Subcutaneous abdominal adipose tissue (tissue), 5 donors: ENCODE results near the gene MAP4K5.
"Not testable (repeated sequence)": the region's sequence is repeated elsewhere in the genome, so short reads cannot be mapped to it uniquely, and the experiment has no call there.

Experiments
- H3K27ac ChIP-seq: one replicate; pipeline ENCODE4 v1.7.0; 2013; ENCODE audit warnings: low read depth, mild to moderate bottlenecking, inconsistent platforms, low read length, moderate library complexity
- H3K27me3 ChIP-seq, 5 donors: one replicate each; pipeline ENCODE4 v1.7.0; 2013; ENCODE audit warnings: low read length in 5 of 5, inconsistent platforms in 1 of 5; ENCODE audit not compliant: control insufficient read depth in 5 of 5, insufficient read depth in 4 of 5
- H3K36me3 ChIP-seq, 5 donors: one replicate each; pipeline ENCODE4 v1.7.0; 2013; ENCODE audit warnings: low read length in 5 of 5; ENCODE audit not compliant: control insufficient read depth in 5 of 5, insufficient read depth in 5 of 5
- H3K4me1 ChIP-seq, 5 donors: one replicate each; pipeline ENCODE4 v1.7.0; 2013; ENCODE audit warnings: low read length in 5 of 5, mild to moderate bottlenecking in 3 of 5, moderate library complexity in 1 of 5; ENCODE audit not compliant: control insufficient read depth in 5 of 5, insufficient read depth in 5 of 5
- H3K4me3 ChIP-seq, 5 donors: one replicate each; pipeline ENCODE4 v1.7.0; 2013; ENCODE audit warnings: low read length in 5 of 5, low read depth in 1 of 5
- H3K9ac ChIP-seq, 5 donors: one replicate each; pipeline ENCODE4 v1.7.0; 2013; ENCODE audit warnings: low read length in 5 of 5, mild to moderate bottlenecking in 4 of 5, moderate library complexity in 3 of 5
- H3K9me3 ChIP-seq, 5 donors: one replicate each; pipeline ENCODE4 v1.7.0; 2013; ENCODE audit warnings: low read length in 5 of 5; ENCODE audit not compliant: control insufficient read depth in 5 of 5
- donor health status: healthy.
- donor health status: healthy.
- donor health status: healthy.
- donor health status: healthy.
- donor health status: healthy.

Gene MAP4K5

DNA sequence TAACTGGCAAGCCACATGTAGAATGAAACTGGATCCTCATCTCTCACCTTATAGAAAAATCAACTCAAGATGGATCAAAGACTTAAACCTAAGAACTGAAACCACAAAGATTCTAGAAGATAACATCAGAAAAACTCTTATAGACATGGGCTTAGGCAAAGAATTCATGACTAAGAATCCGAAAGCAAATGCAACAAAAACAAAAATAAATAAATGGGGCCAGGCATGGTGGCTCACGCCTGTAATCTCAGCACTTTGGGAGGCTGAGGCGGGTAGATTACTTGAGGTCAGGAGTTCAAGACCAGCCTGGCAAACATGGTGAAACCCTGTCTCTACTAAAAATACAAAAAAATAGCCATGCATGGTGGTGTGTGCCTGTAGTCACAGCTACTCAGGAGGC, 20.4 kb upstream of the MAP4K5 start:
- H3K36me3 ChIP-seq, H3K27me3 ChIP-seq, H3K9me3 ChIP-seq, H3K4me3 ChIP-seq, H3K9ac ChIP-seq, H3K4me1 ChIP-seq, H3K27ac ChIP-seq: not testable (repeated sequence)

DNA sequence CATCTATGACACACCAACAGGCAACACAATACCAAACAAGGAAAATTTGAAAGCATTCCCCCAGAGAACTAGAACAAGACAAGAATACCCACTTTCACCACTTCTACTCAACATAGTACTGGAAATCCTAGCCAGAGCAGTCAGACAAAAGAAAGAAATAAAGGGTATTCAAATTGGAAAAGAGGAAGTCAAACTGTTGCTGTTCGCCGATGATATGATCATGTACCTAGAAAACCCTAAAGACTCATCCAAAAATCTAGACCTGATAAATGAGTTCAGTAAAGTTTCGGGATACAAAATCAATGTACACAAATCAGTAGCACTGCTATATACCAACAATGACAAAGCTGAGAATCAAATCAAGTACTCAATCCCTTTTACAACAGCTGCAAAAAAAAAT, 19.5 kb upstream of the MAP4K5 start:
- H3K4me3 ChIP-seq = no peak overlapping the region
- no peaks in the 10 kb centered on the region for H3K4me1 ChIP-seq
- no peak overlapping the region for H3K27ac ChIP-seq
- H3K36me3 ChIP-seq = no peaks in the 10 kb centered on the region
- H3K9me3 ChIP-seq = no peaks in the 10 kb centered on the region
- no peak overlapping the region for H3K9ac ChIP-seq
- H3K27me3 ChIP-seq = no peaks in the 10 kb centered on the region

DNA sequence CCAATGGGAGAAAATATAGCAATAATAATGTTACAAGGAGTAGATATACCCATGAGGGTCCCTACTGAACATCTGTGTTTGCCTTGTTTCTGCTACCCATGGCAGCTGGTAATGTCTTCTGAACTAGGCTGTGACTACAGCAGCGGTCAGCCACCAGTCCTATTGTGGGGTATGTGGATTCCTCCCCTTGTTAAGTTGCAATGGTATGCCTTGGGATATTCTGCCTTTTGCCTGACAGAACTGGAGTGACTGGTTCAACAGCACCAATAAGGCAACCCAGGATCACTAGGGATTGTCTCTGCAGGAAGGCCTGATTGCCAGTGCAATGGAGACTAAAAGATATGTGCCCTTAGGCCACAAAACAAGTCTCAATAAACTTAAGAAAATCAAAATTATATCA, 17.9 kb upstream of the MAP4K5 start:
- H3K4me3 ChIP-seq = no peak overlapping the region
- no peaks in the 10 kb centered on the region for H3K4me1 ChIP-seq
- no peak overlapping the region for H3K9ac ChIP-seq
- H3K27me3 ChIP-seq = no peaks in the 10 kb centered on the region
- H3K27ac ChIP-seq = no peak overlapping the region
- H3K9me3 ChIP-seq = no peaks in the 10 kb centered on the region
- H3K36me3 ChIP-seq = no peaks in the 10 kb centered on the region

DNA sequence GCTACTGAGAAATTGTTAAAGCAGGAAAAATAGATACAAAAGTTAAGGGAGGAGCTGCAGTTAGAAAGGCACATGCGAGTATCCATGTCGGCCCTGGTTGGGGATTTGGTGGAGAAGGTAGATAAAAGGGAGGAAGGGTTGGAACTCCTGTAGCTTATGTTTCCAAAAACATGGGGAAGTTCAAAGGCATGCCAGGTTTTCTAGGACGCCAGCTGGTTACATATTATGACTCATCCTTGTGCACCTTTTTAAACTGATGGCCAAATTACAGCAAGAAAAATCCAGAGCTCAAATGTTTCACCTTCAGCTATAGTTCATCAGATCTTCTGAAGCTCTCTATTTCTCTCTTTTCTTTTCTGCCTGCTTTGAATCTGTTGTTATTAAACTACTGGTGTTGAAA, 13.2 kb upstream of the MAP4K5 start:
- Histone ChIP-seq H3K9me3 (no peaks in the 10 kb centered on the region), H3K36me3 (no peaks in the 10 kb centered on the region), H3K9ac (no peak overlapping the region), H3K27me3 (no peaks in the 10 kb centered on the region), H3K27ac (no peak overlapping the region), H3K4me1 (no peaks in the 10 kb centered on the region), H3K4me3 (no peak overlapping the region)

DNA sequence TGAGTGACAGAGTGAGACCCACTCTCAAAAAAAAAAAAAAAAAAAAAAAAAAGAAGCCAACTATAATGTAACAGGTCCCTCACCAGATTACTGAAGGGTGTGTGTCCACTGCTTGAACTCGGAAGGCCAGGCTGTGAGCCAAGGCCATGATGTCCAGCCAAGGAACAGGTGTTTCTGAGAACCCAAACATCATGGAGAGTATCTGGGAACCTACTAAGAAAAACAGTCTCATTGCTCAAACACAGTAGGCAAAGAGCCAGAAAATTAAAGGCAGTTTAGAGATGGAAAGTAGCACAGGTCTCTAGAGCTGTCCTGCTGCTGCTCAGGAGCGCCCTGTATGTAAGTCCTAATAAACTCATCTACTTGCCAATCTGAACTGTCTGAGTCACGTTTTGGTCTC, 12.5 kb upstream of the MAP4K5 start:
- H3K36me3 ChIP-seq = no peaks in the 10 kb centered on the region
- H3K4me1 ChIP-seq = no peaks in the 10 kb centered on the region
- no peak overlapping the region for H3K9ac ChIP-seq
- no peaks in the 10 kb centered on the region for H3K27me3 ChIP-seq
- H3K4me3 ChIP-seq = no peak overlapping the region
- no peak overlapping the region for H3K27ac ChIP-seq
- H3K9me3 ChIP-seq = no peaks in the 10 kb centered on the region

DNA sequence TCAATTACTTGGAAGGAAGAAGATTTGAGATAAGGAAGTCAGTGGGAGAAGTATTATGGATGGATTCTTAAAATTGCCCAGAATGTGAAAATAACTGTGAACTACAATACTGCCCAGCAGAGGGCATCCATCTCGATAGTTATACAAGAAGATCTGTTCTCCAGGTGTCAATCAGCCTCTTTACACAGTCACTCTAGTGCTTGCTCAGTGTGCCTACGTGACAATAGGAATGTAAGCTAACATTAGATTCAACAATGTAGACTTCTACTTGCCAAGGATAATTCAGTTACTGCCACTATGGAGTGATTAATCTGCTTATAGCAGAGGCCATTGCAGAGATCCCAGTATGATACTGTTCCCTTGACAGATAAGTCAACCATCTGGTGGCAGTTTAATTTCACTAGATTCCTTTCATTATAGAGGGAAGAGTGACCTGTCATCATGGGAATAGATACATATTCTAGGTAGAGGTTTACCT, 10.6 kb upstream of the MAP4K5 start:
- Histone ChIP-seq H3K27ac (no peak overlapping the region), H3K4me3 (no peak overlapping the region)

DNA sequence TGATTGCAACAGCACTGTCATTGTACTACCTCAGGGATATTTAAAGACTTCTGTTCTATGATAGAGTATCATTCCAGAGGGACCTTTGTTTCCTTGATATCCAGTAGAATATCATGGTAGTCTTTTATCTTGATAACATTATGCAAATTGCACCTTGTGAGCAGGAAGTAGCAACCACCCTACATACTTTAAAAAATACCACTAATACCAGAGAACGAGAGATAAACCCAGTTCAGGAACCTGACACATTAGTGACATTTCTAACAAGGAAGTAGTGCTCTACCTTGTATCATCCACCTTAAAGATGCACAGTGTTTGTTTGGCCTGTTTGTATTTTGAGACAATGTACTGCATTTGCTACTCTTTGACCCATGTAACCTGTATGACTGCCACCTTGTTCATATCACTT, 8.8 kb upstream of the MAP4K5 start:
- no peak overlapping the region for H3K9ac ChIP-seq
- H3K36me3 ChIP-seq = no peaks in the 10 kb centered on the region
- no peak overlapping the region for H3K27ac ChIP-seq
- H3K4me1 ChIP-seq = no peaks in the 10 kb centered on the region
- H3K9me3 ChIP-seq = no peaks in the 10 kb centered on the region
- no peaks in the 10 kb centered on the region for H3K27me3 ChIP-seq
- no peak overlapping the region for H3K4me3 ChIP-seq

More for the DNA sequence above, 10.6 kb upstream of the MAP4K5 start:
- Histone ChIP-seq H3K36me3 (no peaks in the 10 kb centered on the region), H3K27me3 (no peaks in the 10 kb centered on the region), H3K4me1 (no peaks in the 10 kb centered on the region), H3K9ac (no peak overlapping the region), H3K9me3 (no peaks in the 10 kb centered on the region)

DNA sequence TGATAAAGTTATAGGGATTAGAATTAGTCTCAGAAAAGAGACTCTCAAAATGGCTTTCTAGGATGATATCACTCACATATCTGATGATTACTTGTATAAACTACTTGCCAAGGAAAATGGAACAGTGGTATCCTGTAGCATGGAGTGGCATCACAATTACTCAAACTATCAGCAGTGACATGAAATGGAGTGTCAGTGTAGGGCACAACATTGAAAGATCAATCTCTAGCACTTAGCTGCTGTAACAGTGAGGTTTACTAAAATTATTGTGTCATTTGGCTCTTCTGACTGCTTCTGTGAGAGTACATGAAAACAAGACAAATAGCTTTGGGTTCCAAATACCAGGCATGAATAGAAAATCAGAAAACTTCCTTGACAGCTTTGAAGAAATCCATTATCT, 6.7 kb upstream of the MAP4K5 start:
- Histone ChIP-seq H3K9me3 (no peaks in the 10 kb centered on the region), H3K4me3 (no peak overlapping the region), H3K4me1 (no peaks in the 10 kb centered on the region), H3K36me3 (no peaks in the 10 kb centered on the region), H3K27ac (no peak overlapping the region), H3K9ac (no peak overlapping the region), H3K27me3 (no peaks in the 10 kb centered on the region)

DNA sequence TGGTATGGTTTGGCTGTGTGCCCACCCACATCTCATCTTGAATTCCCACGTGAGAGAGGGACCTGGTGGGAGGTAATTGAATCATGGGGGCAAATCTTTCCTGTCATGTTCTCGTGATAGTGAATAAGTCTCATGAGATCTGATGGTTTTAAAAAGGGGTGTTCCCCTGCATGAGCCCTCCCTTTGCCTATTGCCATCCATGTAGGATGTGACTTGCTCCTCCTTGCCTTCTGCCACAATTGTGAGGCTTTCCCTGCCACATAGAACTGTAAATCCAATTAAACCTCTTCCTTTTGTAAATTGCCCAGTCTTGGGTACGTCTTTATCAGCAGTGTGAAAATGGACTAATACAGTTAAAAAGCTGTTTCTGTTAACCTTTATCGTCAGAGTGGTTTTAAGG, 5.7 kb upstream of the MAP4K5 start:
- not testable (repeated sequence) for H3K9me3 ChIP-seq, H3K9ac ChIP-seq, H3K4me3 ChIP-seq, H3K36me3 ChIP-seq, H3K4me1 ChIP-seq, H3K27ac ChIP-seq, H3K27me3 ChIP-seq

DNA sequence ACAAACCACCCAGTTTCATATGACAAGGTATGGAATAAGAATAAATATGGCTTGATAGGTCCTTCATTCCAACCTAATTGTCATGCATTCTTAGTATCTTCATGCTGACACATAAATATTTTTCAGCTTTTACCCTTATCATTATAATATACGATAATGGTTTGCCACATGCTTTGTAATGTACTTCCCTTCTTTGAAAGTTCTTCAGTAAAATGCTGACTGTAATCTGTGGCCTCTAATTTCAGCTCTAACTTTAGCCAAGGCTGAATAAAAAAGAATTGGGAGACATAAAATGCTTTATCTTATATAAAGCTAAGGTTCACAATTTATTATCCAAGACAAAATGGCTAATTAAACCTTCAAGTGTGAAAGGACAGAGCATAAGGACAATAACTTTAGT, 2.6 kb upstream of the MAP4K5 start:
- Histone ChIP-seq H3K4me1 (peaks cover 6 to 27% (median 22%) of the 10 kb centered on the region in 5 donors), H3K4me3 (no peak overlapping the region)

DNA sequence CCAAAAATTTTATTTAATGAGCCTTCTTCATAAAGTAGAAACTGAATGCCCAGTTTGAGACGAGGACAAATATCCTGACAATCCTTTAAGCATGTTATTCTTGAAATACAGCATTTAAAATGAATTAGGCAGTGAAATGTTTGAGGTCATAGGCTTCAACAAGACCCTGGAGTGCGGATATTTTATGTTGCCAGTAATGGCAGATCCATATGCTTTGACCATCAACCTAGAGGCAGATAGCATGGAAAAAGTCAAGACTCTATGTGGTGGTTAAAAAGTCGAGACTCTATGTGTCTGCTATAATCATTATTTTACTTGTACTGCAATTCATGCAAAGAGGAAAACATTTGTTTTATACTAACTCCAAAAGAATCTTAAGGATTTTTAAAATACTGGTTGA, 2.0 kb upstream of the MAP4K5 start:
- H3K27ac ChIP-seq = no peak overlapping the region

More for the DNA sequence above, 2.6 kb upstream of the MAP4K5 start:
- H3K9ac ChIP-seq = no peak overlapping the region
- H3K36me3 ChIP-seq = no peaks in the 10 kb centered on the region
- H3K27ac ChIP-seq = no peak overlapping the region
- no peaks in the 10 kb centered on the region for H3K27me3 ChIP-seq
- no peaks in the 10 kb centered on the region for H3K9me3 ChIP-seq

More for the DNA sequence above, 2.0 kb upstream of the MAP4K5 start:
- no peaks in the 10 kb centered on the region for H3K36me3 ChIP-seq
- H3K9ac ChIP-seq = no peak overlapping the region
- H3K27me3 ChIP-seq = no peaks in the 10 kb centered on the region
- no peak overlapping the region for H3K4me3 ChIP-seq
- peaks cover 6 to 31% (median 27%) of the 10 kb centered on the region in 5 donors for H3K4me1 ChIP-seq
- no peaks in the 10 kb centered on the region for H3K9me3 ChIP-seq
